SKM-1 treated with dmso at 0.1 percent for 144 hours (cell line): Measurements from ENCODE around the gene CHADL.
A peak's percentile ranks its signal among the peaks of the same experiment; 100 is the strongest.
"Not testable (repeated sequence)": the region's sequence is repeated elsewhere in the genome, so short reads cannot be mapped to it uniquely, and the experiment has no call there.

Experiments
- DNase-seq: peaks from one replicate; lab custom pipeline; 2025; ENCODE audit not compliant: unreplicated experiment; lab: John Stamatoyannopoulos, UW

The CHADL gene

DNA sequence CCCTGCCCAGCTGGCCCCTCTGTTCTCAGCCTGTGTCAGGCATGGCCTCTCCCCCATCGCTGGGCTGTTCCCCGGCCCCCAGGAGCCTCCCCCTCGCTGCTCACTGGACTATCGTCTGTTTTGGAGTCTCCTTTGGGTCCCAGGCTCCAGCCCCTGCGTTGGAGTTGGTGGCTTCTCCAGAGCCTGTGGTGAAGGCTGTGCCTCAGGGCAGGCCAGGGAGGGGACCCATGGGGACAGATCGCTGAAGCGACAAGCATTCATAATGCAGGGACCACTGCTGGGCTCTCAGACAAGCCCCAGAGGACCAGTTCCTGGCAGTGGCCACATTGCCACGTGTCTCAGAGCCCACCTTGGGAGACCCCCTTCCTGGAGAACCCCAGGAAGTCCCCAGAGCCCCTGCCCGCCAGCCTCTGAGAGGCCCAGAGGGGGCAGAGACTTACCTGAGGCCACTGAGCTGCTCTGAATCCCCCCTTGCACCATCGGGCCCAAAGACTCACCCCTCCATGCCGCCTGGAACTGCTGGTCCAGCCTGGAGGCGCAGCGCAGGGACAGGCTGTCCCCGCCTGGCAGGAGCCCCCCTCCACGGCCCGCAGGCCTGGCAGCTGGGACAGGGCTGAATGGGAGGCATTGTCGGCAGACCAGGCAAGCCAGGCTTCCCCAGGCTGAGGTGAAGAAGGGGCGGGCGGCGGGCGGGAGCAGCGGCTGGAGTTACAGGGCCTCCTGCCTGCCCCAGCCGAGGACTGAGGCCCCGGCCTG, at the start of gene CHADL:
Gene CHADL (minus strand): TSS at position 555 of the 756 bp plus-strand sequence. CDS start 50 bp downstream, at position 505.
- no peak for DNase-seq

DNA sequence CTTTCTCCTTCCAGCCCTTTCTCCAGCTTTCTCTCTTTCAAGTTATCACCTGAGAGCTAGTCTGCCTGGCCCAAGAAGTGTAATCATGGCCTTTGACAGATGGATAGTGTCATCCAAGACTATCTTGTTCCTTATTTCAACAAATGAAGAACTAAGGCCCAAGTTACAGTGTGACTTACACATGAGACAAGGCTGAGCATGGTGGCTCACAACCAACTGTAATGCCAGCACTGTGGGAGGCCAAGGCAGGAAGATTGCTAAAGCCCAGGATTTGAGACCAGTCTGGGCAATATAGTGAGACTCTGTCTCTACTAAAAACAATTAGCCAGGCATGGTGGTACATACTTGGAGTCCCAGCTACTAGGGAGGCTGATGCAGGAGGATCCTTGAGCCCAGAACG, 48.9 kb upstream of the CHADL start:
- DNase-seq, result no peak

GRCh38 chr22:41288245-41288946, 47.7 kb upstream of the CHADL start:
- no peak for DNase-seq

- peak; percentile 88 for DNase-seq
Observed at GRCh38 chr22:41286639-41287091, 45.9 kb upstream of the CHADL start.

GRCh38 chr22:41285820-41286638, 45.3 kb upstream of the CHADL start, which contains the start of gene RANGAP1:
RANGAP1 (minus strand) TSS chr22:41286187; CDS start chr22:41281044, 5,143 bp downstream.
- DNase-seq, result peak; percentile 99

- peak; percentile 17 for DNase-seq
Observed at GRCh38 chr22:41285441-41285819, 44.7 kb upstream of the CHADL start.

DNA sequence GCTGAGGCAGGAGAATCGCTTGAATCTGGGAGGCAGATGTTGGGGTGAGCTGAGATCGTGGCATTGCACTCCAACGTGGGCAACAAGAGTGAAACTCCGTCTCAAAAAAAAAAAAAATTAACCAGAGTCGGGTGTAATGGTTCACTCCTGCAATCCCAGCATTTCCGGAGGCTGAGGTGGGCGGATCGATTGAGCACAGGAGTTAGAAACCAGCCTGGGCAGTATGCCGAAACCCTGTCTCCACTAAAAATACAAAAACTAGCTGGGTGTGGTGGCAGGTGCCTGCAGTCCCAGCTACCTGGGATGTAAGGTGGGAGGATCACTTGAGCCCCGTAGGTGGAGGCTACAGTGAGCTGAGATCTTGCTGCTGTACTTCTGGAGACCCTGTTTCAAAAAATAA, 43.7 kb upstream of the CHADL start:
- no peak for DNase-seq

GRCh38 chr22:41280854-41281253, 40.1 kb upstream of the CHADL start:
- DNase-seq, result no peak

DNA sequence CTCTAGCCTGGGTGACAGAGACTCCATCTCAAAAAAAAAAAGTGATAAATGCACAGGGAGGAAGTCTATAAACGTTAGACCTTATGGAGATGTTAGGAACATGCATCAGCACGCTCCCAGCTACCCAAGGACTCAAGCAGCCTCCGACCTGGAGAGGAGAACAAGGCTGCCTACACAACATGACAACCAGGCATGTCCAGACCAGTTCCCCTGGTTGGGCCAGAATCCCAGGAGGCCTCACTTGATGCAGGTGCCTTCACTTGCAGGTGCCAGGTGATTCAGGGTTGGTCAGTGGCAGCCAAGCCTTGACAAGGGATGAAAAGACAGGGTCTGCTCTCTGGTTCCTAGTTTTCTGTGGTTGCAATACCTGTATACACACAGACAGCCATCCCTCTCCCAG, 39.3 kb upstream of the CHADL start:
- no peak for DNase-seq

DNA sequence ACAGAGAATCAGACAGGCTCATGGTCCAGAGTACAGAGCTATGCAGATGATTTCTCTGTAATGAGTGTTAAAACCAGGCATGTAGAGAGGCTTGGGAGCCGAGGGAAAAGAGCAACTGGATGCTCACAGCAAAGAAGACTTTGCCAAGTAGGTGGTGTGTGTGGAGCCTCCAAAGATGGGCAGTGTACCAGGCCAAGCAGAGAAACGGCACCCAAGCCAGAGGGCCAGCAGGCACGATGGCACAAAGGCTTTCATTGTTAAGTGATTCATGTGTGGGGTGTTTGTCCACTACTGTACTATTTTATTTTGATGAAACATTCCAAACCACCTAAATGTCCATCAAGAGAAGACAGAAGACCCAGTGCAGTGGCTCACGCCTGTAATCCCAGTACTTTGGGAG, 34.1 kb upstream of the CHADL start:
- DNase-seq, result no peak

- DNase-seq, result no peak
Observed at GRCh38 chr22:41273128-41273527, 32.4 kb upstream of the CHADL start.

GRCh38 chr22:41271787-41272186, 31.1 kb upstream of the CHADL start:
- DNase-seq, result no peak

DNA sequence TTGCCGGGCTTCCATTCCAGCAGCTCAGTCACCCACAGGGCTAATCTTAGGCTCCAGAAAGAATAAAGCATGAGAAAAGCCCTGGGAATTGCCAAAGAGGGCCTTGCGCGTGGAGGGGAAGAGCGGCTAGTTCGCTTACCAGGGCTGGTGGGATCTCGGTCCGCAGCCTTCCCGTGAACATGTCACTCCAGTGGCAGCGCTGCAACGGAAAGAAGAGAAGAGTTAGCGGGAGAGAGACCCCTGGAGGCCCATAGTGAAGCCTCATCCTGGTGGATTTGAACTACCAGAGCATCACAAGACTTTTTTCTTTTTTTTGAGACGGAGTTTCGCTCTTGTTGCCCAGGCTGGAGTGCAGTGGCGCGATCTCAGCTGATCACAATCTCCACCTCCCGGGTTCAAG, 27.2 kb upstream of the CHADL start:
- DNase-seq, result no peak

DNA sequence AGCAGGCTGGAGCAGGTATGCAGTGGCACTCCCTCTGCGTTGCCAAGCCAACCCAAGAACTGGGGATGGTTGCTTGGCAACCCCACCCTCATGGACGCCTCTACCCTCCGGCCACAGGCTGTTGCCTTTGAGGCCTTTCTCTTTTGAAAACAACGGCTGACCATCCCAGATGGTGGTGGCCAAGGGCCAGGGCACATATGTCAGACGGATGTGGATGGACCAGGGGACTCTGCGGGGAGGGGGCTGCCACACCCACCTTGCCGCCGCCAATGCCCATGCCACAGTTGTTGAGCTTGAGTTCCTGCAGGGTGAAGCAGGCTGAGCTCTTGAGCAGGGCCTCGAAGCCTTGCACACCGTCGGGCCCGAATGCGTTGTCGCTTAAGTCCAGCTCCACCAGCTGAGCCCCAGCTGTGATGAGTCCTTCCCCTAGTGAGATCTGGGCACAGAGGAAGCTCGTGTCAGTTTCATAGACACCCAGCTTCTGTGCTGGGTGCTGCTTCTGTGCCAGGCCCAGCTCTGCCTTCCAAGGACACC, 23.7 kb upstream of the CHADL start:
- DNase-seq, result no peak

DNA sequence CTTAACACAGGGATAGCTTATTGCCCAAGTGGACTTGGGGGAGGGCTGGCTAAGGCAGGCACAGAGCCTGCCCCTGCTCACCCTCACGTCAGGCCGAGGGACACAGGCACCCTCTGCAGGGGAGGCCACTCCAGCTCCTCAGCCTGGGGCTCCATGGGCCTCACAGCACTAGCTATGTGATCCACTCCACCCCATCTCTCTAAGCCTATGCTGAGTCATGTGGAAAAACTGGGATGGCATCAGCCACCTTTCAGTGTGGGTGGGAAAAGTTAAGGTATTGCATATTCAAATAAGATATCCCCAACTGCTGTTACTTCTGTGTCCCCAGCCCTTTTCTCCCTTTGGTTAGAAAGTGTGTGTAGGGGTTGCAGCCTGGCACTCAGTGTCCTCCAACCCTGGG, 23.0 kb upstream of the CHADL start:
- DNase-seq, result no peak

DNA sequence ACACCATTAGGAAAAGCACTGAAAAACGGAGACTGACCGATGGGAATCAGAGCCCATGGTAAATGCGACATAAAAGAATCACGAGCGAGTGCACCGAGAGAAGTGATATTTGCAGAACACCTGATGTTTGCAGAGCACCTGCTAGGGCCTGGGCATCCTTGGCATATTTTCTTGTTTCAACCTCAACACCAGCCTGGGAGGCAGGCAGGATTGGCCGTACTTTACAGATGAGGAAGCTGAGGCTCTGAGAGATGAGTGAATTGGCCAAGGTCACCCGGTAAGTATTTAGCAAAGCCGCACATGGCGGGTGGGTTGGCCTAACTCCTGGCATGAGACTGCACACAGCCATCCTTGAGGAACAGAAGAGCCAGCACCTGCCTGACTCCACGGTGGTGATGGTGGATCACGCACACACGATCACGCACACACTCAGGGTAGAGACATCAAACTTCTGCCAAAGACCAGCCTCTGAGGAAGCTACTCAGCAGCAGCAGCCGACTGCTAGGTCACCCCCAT, 21.6 kb upstream of the CHADL start:
- DNase-seq, result no peak

DNA sequence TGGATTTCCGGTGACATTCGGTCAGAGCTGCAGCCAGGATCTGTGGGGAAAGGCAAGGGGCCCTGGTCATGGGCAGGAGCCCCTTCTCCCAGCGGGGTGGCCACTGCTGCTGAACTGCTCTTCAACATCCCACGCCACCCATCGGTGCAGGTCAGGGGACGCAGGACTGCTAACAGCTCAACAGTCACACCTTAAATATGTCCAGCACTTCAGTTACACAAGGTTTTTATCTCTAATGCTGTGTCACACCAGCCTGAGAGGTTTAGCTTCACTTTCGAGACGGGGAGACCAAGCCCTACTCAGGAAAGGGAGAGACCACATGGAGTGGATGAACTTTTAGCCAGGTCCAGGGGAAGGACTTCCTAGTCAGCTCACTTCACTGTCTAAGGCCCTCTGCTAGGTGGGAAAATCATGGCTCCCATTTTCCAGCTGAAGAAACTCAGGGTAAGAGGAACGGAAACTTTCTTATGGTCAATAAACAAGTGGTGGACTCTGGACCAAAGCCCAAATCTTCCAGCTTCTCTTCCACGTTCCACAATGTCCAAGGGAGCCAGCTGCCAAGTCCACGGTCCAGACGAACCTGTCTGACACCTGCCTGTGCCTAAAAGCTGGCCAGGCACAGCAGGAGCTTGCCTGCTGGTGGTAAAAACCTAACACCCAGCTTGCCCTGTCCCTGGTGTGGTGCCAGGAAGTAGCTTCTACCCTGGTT, 21.0 kb upstream of the CHADL start:
- no peak for DNase-seq

DNA sequence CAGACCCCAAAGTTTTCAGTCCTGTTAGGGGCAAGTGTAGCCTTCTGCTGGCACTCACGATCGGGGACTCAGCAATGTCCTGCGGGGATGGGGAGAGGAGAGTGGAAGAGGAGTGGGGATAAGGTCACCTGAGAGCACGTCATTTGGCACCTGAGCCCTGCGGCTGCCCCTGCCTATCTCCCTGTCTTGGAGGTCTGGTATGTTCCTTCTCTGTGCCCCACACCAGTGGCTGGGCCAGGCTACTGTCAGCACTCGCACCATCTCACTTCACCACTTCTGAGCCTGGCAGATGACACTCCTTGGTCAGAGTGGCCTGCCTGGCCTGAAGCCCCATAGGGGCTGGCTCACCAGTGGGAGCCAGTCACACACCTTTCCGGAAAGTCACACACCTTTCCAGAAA, 20.1 kb upstream of the CHADL start:
- DNase-seq, result no peak

- DNase-seq, result not testable (repeated sequence)
Observed at GRCh38 chr22:41259756-41260155, 19.0 kb upstream of the CHADL start.

- no peak for DNase-seq
Observed at GRCh38 chr22:41257696-41258095, 17.0 kb upstream of the CHADL start.
